ENCODE measurements around the gene C11orf16. TPM values are rescaled to one million over a fixed set of nuclear protein-coding genes. Genes with fewer than 3 reads are reported as not detected.
A peak's percentile ranks its signal among the peaks of the same experiment; 100 is the strongest.

The C11orf16 gene
- total RNA-seq, 1 experiment from 2014 or later = not detected

- H2AFZ ChIP-seq (ENCODE audit: low read depth, low read length, poor library complexity, severe bottlenecking) = no peak overlapping the region
- peaks cover 10 to 25% of the 10 kb centered on the region in 2 experiments for H3K4me1 ChIP-seq (ENCODE audit: control insufficient read depth in 1 of 2, insufficient read depth in 2 of 2, low read length in 2 of 2)
- peaks cover 41% of the 10 kb centered on the region for H3K79me2 ChIP-seq (ENCODE audit: insufficient read depth, low read length)
- RAD21 ChIA-PET (ENCODE audit: low non-redundant PET in 1 of 2, low total read pairs in 2 of 2, uncharacterized antibody in 2 of 2, unreplicated experiment in 2 of 2) = interaction anchor here in 1 of 2 experiments (1.3 kb wide), 1 partner anchor 264 kb away, joined by 4 read pairs; no protein-coding TSS in a partner anchor
- H3K36me3 ChIP-seq (ENCODE audit: control insufficient read depth in 1 of 2, insufficient read depth in 2 of 2, low read length in 2 of 2) = no peaks in the 10 kb centered on the region
- no peaks in the 10 kb centered on the region for H3K9me3 ChIP-seq (ENCODE audit: control insufficient read depth in 1 of 2, insufficient read depth in 1 of 2, low read depth in 1 of 2, low read length in 2 of 2)
- ATAC-seq (peak; percentile 78), DNase-seq (ENCODE audit: low read depth, low spot score) (peak; percentile 72)
- intact Hi-C loops (cut with micrococcal nuclease) = loop anchor here (5.0 kb wide), 2 partner anchors 174 to 276 kb away; no protein-coding TSS in a partner anchor
- no peaks in the 10 kb centered on the region for H3K27me3 ChIP-seq (ENCODE audit: insufficient read depth, low read length)
- no TSS peak for BruUV-seq (replicated peaks)
- POLR2A ChIA-PET = interaction anchor here (0.6 to 1.5 kb wide), 5 partner anchors 15 to 786 kb away, joined by 3 read pairs; no protein-coding TSS in a partner anchor
- CTCF ChIA-PET = interaction anchor here (1.1 to 1.8 kb wide), 5 partner anchors 29 to 543 kb away, joined by 3 to 8 read pairs (median 4); no protein-coding TSS in a partner anchor
- peak overlapping the region; percentile 84 for H3K4me2 ChIP-seq (ENCODE audit: low read length)
- H3K27ac ChIP-seq (ENCODE audit: low read depth, low read length) = peak overlapping the region; percentile 97
- H3K4me3 ChIP-seq (replicated peaks in 1 of 2; ENCODE audit: low read depth in 1 of 2, low read length in 2 of 2) = peak overlapping the region; percentile 85 to 88
- H3K9me2 ChIP-seq (ENCODE audit: insufficient read depth) = no peaks in the 10 kb centered on the region
- H4K20me1 ChIP-seq (ENCODE audit: insufficient read depth) = no peaks in the 10 kb centered on the region
- TF ChIP-seq EZH2 (IDR thresholded peaks at IDR 0.05) (no peak), CBX3 (IDR thresholded peaks at IDR 0.05; ENCODE audit: low read depth) (no peak), EZH2phosphoT487 (IDR thresholded peaks at IDR 0.05; ENCODE audit: borderline replicate concordance) (no peak), YY1 (IDR thresholded peaks at IDR 0.05; ENCODE audit: extremely low read depth, insufficient replicate concordance, low read depth, low read length) (no peak), POLR2A (IDR thresholded peaks at IDR 0.05; ENCODE audit: borderline replicate concordance, extremely low read depth, insufficient read depth, insufficient read length) (no peak), REST (IDR thresholded peaks at IDR 0.05; ENCODE audit: low read depth) (no peak), CTCF (IDR thresholded peaks at IDR 0.05 in 2 of 3, conservative IDR thresholded peaks at IDR 0.05 in 1 of 3; ENCODE audit: borderline replicate concordance in 1 of 3, insufficient read depth in 1 of 3, low read depth in 2 of 3, low read length in 2 of 3) (no peak), ATF3 (IDR thresholded peaks at IDR 0.05) (no peak)
- peak overlapping the region; percentile 93 for H3K9ac ChIP-seq (ENCODE audit: low read length)
Measured at GRCh38 chr11:8963569-8964323, 31.0 kb upstream of the C11orf16 start.
